Activated T-cell treated with anti-CD3 and anti-CD28 coated beads for 48 hours (primary cell): ENCODE data around the gene POMC.
"Not testable (repeated sequence)": the region's sequence is repeated elsewhere in the genome, so short reads cannot be mapped to it uniquely, and the experiment has no call there.

Experiments
- DNase-seq: peaks from one replicate; pipeline ENCODE4 v3.0.0-alpha.2; 2020; ENCODE audit warnings: low read depth

The POMC gene

DNA sequence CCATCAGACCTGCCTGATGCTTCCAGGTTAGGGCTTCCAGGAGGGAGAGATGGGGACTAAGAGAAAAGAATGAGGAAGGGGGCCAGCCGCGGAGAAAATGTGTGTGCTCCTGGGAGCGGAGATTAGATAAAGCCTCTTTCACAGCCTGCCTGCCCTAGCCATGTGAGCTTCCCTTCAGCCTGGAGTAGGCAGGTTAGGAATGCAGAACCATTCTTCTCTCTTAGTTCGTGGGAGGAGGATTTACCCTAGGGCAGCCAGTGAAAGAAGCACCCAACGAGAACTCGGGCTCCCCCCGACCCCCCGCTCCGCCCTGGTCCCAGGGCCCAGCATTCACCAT, 36.1 kb downstream of the POMC start:
- no peak for DNase-seq

DNA sequence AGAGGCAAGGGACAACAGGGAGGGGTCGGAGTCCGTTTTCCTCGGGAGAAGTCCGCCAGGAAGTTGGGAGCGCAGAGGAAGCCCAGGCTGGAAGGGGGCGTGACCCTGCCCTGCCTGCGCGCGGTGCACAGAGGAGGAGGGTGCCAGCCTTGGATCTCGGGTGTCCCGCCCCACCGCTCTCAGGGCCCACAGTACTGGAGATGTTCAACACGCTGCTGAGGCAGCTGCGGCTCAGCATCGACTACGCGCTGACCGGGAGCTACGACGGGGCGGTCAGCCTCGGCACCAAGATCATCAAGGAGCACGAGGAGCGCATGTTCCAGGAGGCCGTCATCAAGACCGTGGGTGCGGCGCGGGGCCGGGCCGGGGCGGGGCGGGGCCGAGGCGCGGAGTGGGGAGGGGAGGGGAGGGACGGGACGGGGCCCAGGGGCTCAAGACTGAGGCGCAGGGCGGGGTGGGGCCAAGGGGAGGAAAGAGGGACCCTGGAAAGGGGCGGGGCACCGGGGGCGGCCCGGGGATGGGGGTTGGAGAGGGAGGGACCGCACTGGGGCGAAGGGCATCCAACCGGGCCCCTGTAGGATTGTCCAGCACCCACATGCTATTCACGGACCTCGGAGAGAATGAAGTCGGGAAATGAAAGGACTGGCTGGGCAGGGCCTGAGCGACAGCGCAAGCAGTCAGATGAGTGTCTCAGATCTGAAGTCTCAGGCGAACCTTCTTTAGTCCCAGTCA, 36.6 kb downstream of the POMC start:
- no peak for DNase-seq

DNA sequence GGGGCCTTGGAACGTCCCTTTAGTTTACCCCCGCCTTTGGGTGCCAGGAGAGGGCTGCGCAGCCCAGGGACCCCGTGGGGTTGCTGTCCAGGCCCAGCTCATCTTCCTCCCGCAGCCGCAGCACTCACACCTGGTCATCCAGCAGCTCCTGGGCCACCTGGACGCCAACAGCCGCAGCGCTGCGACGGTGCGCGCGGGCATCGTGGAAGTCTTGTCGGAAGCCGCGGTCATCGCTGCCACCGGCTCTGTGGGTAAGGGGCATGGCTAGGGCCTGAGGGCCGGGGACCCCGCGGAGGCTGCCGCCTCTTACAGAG, 37.2 kb downstream of the POMC start:
- DNase-seq = no peak

DNA sequence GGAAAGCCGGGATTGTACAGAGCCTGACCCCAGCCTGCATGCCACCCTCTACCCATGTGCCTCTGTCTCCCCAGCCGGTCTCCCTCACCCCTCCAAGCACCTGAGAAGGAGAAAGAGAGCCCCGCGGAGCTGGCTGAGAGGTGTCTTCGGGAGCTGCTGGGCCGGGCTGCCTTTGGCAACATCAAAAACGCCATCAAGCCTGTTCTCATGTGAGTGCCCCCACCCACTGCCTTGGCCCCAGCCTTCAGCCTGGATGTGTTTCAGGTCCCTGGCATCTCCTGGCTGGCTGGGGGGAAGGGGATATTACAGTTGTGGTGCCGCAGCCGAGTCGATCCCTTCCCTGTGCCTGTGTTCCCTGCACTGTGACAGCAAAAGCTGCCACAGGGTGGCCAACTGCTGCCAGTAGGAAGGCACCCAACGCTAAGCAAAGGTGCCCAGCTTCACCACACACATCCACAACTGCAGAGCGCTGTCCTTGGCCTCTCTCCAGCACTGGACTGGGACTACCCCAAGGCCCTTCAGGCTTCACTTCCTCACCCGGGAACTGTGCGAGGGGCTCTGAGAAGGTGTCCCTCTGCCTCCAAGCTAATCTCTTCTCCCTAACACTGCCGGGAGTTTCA, 38.4 kb downstream of the POMC start:
- no peak for DNase-seq

DNA sequence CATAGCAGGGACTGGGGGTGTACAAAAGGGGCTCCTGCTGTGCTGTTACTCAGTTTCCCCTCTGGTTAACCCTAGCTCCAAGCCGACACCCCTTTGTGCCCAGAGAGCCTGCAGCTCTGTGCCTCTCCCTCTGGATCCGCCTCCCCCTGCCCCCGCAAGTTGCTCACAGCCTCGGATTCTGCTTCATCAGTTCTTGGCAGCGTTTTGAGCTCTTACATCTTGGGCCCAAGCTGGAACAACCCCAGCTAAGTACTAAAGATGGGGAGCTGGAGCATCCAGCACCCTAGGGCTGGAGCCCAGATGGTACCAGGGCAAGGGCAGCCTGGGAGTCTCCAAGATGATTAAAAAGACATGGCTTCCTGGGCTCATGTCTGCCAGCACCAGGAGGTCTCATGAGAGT, 40.7 kb downstream of the POMC start:
- no peak for DNase-seq

DNA sequence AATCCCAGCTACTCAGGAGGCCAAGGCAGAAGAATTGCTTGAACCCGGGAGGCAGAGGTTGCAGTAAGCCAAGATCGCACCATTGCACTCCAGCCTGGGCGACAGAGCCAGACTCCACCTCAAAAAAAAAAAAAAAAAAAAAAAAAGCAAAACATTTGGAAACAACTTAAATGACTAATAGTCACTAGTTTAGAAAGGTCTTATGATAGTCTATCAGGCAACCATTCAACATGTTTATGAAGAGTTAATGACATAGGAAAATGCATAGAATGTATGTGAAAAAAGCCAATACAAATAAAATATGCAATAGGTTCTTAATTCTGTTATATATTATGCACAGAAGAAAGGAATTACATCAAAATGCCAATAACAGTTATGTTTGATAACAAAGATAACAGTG, 41.3 kb downstream of the POMC start:
- DNase-seq = not testable (repeated sequence)

DNA sequence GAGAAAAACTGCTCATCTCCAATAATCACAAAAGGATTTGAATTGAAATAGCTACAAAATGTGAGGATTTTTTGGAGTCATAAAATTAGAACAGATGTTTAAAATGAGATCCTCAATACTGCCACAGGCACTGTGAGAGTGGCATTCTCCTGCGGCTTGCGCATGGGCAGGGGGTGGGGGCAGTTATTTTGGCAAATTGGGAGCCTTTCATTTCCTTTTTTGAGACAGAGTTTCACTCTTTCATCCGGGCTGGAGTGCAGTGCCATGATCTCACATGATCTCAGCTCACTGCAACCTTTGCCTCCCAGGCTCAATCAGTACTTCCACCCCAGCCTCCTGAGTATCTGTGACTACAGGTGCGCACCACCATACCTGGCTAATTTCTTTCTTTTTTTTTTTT, 42.4 kb downstream of the POMC start:
- DNase-seq = no peak

DNA sequence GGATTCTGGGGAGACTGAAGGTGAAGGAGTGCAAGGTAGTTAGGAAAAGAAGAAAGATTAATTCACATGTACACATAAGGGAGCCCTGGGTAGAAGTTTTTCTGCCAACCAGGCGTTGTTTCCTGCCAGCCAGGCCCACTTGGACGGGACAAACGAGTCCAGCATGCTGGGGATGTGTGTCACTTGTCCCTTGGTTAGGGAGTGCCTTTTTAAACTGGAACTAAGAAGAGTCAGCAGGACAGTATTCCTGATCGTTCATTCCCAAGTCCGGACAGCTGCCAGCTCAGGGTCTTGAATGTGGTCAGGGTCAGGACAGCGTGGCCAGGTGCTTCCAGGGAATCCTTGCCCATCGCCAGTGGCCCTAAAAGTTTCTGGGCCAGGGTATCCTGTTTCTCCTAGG, 43.2 kb downstream of the POMC start:
- DNase-seq = no peak

DNA sequence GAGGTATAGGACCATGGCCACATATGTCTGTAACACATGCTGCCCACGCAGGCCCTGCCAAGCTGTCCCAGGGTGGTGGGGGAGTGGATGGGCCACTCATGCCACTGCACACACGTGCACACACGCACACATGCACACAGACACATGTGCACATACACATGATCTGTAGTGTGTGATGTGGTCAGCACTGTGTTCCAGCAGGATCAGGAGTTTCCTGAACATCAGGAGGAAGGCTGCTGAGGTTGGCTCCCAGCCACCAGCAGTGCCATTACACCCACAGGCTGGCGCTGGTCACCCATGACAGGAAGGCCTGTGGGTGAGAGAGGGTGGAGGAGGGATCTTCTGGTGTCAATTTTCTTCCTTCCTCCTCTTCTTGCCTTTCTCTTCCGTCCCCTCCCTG, 44.7 kb downstream of the POMC start:
- DNase-seq = no peak

DNA sequence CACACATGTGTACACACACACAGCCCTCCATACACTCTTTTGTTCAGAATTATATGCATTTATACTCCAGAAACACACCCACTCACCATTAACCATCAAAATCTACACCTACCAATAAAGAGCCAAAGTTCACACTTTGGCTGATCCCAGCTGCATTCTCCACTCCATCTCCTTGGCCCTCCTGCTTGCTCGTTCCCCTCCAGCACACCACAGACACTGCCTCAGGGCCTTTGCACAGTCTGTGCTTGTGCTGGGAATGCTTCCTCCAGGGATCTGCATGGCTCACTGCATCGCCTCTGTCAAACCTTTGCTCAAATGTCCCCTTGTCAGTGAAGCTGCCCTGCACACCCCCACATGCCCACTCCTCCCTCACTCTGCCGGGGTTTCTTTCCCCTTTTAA, 46.0 kb downstream of the POMC start:
- DNase-seq = no peak

DNA sequence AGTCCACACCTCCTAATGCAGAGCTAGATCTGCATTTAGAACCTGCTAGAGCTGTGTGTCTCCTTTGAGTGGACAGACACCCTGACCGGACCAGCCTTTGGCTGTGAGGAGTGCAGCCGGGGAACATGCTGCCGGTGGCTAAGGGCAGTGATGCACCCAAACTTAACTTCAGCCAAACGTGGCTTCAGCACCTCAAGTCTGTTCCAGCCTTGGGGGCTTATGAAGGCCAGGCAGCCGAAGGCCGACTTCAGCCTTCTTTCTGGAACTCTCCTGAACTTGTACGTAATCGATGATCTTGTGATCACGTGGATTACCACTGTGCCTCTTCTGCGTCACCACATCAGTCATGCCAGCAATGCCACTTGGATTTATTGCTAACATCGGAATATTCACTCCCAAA, 49.1 kb downstream of the POMC start:
- DNase-seq = no peak

DNA sequence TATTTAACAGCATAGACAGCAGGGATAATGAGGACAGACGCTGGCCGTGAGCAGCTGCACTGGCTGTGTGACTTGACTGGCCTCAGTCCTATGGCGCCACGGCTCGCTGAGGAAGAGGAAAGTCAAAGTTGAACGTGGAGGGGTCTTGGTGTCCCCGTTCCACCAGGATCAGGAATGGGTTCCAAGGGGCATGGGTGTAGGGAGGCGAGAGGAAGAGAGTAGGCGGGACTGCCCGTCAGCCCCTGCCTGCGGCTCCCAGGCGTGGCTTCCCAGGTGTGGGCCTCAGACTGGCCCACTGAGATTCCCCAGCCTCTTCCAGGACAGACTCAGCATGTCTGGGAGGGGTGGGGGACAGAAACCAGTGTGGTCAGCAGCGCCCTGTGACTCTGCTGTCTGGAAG, 51.4 kb downstream of the POMC start:
- no peak for DNase-seq

DNA sequence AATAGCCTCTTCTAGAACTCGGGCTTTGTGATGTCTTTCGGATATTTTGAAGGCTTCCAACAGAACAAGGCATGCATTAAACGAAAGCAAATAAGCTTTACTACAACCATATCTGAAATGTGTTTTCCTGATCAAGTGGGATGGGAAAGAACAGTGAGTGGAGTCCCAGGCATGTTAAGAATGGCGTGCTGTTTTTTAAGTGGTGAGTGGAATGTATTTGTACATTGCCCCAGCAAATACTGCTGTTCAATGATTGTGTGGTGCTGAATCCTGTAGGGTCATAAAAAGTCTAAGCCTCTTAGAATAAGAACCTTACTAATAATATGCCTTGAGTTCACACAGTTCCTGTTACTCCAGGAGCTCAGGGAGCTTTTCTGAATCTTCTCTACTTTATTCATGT, 52.5 kb downstream of the POMC start:
- no peak for DNase-seq

DNA sequence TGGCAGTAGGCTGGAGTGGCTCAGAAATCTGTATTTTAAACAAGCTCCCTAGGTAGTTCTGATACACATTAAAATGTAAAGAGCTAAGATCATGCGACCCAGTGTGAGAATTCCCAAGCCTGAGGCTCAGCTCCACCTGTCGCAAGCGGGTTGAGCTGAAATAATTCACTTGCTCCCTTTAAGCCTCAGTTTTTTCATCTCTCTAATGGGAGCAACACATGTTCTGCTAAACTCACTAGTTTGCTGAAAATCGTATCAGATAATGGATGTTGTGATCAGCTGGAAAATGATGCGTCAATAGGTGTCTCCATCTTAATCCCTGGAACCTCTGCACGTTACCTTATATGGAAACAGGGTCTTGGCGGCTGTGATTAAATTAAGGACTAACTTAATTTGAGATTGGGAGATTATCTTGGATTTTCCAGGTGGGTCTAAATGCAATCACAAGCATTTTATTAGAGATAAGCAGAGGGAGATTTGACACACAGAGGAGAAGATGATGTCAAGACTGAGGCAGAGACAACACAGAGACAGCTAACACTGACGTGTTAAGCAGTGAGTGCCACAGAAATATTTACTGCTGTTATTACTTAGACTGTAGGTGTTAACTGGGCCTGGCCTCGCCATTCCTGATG, 53.0 kb downstream of the POMC start:
- DNase-seq = no peak

DNA sequence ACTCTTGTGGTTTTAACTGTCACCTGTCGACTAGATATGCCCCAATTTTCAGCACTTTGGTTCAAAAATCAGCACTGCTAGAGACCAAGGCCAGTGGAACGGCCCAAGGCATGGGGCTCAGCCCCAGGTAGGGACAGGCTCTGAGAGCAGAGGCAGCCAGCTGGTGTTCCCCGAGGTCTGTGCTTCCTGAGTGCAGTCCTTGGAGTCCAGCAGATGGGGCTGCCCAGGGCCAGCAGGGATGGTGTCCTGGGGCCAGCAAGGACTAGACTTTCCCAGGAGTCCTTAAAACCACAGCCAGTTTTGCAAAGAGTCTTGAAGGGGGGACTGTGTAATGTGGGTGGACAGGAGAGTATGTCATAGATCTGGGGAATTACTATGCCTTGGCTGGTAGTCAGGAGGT, 56.3 kb downstream of the POMC start:
- no peak for DNase-seq
